SK-N-SH (cell line): ENCODE data around the gene TSPAN16.

Source experiments
- EZH2phosphoT487 ChIP-seq: fragments of 200-600 bp; sonication (generic); IDR thresholded peaks from 2 replicates; pipeline ENCODE4 v1.6.1; 2017; ENCODE audit warnings: low read depth, mixed run types, mild to moderate bottlenecking, antibody characterized with exemption, moderate library complexity, borderline replicate concordance
- TF ChIP-seq, protein P1 (sequence below): fragments of 150-350 bp; IDR thresholded peaks from 2 replicates; pipeline ENCODE4 v1.6.1; 2017; ENCODE audit warnings: antibody characterized with exemption, low read length, low read depth, borderline replicate concordance

DNA sequence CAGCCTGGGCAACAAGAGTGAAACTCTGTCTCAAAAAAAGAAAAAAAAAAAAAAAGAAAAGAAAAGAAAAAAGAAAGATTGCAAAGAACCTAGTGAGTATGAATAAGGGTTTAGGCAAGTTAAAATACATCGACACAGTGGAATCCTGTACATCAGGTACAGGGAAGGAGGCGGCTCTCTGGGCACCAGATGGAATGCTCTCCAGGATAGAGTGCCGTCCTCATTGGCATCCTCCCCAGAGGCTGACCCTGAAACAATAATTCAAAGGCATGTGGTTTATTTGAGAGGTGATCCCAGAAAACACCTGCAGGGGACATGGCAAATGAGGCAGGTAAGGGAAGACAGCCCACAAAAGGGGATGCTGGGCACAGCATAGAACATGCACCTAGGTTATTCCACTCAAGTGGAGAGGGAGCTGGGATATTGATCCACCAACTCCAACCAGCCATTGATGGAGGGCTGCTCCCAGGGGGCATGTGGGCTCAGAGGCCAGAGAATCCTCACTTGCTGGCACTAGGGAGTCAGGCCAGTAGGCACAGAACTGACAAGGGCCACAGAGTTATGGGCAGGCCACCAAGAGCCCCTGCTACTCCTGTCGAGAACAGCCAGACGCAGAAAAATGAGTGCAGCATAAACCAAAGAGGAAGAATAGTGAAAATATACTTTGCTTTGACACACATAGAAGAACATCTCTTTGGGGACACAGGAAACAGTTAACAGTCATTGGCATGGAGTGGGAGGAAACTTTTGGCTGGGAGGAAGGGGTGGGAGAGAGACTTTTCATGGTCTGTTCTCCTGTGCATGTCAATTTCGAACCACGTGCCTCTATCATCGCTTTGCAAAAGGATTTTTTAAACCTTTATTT is 4.2 kb downstream of the TSPAN16 start:
- TF ChIP-seq, protein P1, sequence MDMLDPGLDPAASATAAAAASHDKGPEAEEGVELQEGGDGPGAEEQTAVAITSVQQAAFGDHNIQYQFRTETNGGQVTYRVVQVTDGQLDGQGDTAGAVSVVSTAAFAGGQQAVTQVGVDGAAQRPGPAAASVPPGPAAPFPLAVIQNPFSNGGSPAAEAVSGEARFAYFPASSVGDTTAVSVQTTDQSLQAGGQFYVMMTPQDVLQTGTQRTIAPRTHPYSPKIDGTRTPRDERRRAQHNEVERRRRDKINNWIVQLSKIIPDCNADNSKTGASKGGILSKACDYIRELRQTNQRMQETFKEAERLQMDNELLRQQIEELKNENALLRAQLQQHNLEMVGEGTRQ: no peak
- TF ChIP-seq EZH2phosphoT487: no peak
